Lower leg skin (tissue), 4 donors: ENCODE measurements around the gene COL15A1. TPM values are rescaled to one million over a fixed set of nuclear protein-coding genes. Genes with fewer than 3 reads are reported as not detected.

Experiments
- DNase-seq, 2 donors: peaks; one replicate each; pipeline ENCODE4 v3.0.0-alpha.2; 2019; ENCODE audit warnings: low spot score in 2 of 2
- H3K4me3 ChIP-seq: fragments of 200-600 bp; sonication (generic); 2 replicates; pipeline ENCODE4 v1.5.1; 2017; ENCODE audit warnings: mild to moderate bottlenecking, low read depth; ENCODE audit not compliant: poor library complexity, severe bottlenecking
- POLR2A ChIP-seq, 2 donors: fragments of 450-650 bp; IDR thresholded peaks; one replicate each; pipeline ENCODE4 v1.6.1; 2016 to 2017; ENCODE audit warnings: antibody characterized with exemption in 2 of 2, mild to moderate bottlenecking in 1 of 2, moderate library complexity in 1 of 2
- WGBS, 2 donors: methylation state at CpG; one replicate each; pipeline ENCODE4 v1.1.5; 2018; 5-methylcytosine and 5-hydroxymethylcytosine counted together
- intact Hi-C: fragments of 100-400 bp; cut with DNase I; formaldehyde crosslinking; loops from one replicate; pipeline ENCODE4 v1.15.0; 2023; ENCODE audit warnings: low total_unique reads
- total RNA-seq, 4 donors: library from RNA; depleted of rRNA; stranded (reverse); fragments of >200 nt; gene quantifications; one replicate each; pipeline ENCODE4 v1.1.0, GENCODE V29; 2016
- TF ChIP-seq, protein P1 (sequence below), 3 donors: fragments of 450-650 bp; IDR thresholded peaks; one replicate each; pipeline ENCODE4 v1.5.1; 2016; ENCODE audit warnings: antibody characterized with exemption in 3 of 3, mild to moderate bottlenecking in 3 of 3, moderate library complexity in 2 of 3

The COL15A1 gene
- 10 to 100 TPM in 1 of 4 donors, 1 to 10 TPM in 3; 2.3 to 14.1 (median 8.3) TPM for total RNA-seq

DNA sequence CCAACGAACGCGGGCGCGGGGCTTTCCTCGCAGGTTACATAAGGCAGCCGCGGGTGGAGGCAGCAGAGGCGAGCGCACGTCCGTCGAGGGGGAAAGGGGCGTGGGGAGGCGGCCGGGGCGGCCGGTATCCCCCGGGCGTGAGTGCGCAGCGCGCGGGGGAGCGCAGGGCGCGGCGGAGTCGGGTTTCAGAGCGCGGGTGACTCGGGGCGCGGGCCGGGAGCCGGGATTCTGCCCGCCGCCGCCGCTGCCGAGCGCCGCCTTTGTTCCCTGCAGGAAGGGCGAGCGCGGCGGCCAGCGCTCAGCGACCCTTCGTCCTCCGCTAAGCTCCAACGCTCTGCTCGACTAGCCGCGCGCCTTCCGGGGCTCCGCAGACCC is at the start of gene COL15A1:
TSS of gene COL15A1 (plus strand) at position 226 of the 375 bp plus-strand sequence. CDS start 155 bp downstream, outside the sequence.
- peak within 1 kb of the TSS; percentile 32 for H3K4me3 ChIP-seq
- DNase-seq, result peak in 1 of 2 donors; percentile 81
- WGBS, 2 donors, result 0 to 5% methylated on average over 8 to 20 of the region's 58 CpGs
- no peak for TF ChIP-seq POLR2A (IDR thresholded peaks at IDR 0.05)
- TF ChIP-seq, protein P1, sequence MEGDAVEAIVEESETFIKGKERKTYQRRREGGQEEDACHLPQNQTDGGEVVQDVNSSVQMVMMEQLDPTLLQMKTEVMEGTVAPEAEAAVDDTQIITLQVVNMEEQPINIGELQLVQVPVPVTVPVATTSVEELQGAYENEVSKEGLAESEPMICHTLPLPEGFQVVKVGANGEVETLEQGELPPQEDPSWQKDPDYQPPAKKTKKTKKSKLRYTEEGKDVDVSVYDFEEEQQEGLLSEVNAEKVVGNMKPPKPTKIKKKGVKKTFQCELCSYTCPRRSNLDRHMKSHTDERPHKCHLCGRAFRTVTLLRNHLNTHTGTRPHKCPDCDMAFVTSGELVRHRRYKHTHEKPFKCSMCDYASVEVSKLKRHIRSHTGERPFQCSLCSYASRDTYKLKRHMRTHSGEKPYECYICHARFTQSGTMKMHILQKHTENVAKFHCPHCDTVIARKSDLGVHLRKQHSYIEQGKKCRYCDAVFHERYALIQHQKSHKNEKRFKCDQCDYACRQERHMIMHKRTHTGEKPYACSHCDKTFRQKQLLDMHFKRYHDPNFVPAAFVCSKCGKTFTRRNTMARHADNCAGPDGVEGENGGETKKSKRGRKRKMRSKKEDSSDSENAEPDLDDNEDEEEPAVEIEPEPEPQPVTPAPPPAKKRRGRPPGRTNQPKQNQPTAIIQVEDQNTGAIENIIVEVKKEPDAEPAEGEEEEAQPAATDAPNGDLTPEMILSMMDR (IDR thresholded peaks at IDR 0.05), result no peak
- intact Hi-C loops, result no loop called here

- 85% methylated on average over 3 of the region's 3 CpGs for WGBS, 2 donors
- no peak for TF ChIP-seq POLR2A (IDR thresholded peaks at IDR 0.05)
- TF ChIP-seq, protein P1 (IDR thresholded peaks at IDR 0.05), result no peak
- no peak overlapping the region for H3K4me3 ChIP-seq
These were observed 49.5 kb upstream of the COL15A1 start for GRCh38 chr9:98894171-98894570.

GRCh38 chr9:98894761-98895160 is 48.9 kb upstream of the COL15A1 start:
- TF ChIP-seq, protein P1 (IDR thresholded peaks at IDR 0.05), result no peak
- no peak for TF ChIP-seq POLR2A (IDR thresholded peaks at IDR 0.05)
- intact Hi-C loops, result no loop called here
- 78 to 85% methylated on average over 3 of the region's 3 CpGs for WGBS, 2 donors
- no peak overlapping the region for H3K4me3 ChIP-seq
- DNase-seq, result peak in 1 of 2 donors; percentile 8

More at GRCh38 chr9:98894171-98894570, 49.5 kb upstream of the COL15A1 start:
- intact Hi-C loops, result no loop called here
- peak in 1 of 2 donors; percentile 32 for DNase-seq

DNA sequence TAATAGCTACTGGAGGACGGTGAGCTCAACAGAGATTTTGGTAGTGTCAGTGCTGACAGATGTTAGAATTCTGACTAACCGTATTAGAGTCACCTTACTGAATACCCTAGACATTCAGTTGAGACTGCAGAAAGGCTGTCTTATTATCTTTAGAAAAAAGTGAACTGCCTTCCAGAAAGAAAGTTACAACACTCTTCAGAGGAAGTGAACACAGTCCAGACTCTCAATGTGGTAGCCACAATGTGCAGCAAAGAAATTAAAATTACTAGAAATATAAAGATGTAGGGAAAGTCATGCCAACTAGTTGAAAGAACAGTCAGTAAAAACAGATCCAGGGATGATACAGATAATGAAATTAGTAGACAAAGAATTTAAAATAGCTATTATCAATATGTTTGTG is 47.1 kb upstream of the COL15A1 start:
- intact Hi-C loops, result no loop called here
- 93 to 95% methylated on average over 2 of the region's 2 CpGs for WGBS, 2 donors
- no peak for DNase-seq
- TF ChIP-seq POLR2A (IDR thresholded peaks at IDR 0.05), result no peak
- H3K4me3 ChIP-seq, result no peak overlapping the region

DNA sequence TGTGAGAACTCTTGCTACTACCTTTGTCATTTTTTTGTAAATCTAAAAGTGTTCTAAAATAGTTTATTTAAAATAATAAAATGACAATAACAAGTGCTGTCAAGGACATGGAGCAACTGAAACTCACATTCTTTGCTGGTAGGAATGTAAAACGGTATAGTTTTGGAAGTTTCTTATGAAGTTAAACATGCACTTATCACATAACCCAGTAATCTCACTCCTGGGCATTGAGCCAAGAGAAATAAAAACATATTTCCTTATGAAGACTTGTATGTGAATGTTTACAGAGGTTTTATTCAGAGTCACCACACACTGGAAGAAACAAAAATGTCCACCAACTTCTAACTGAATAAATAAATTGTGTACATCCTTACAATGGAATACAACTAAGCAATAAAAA is 46.0 kb upstream of the COL15A1 start:
- intact Hi-C loops, result no loop called here
- WGBS, 2 donors, result 42 to 46% methylated on average over 1 of the region's 1 CpG
- no peak for DNase-seq
- no peak overlapping the region for H3K4me3 ChIP-seq
- TF ChIP-seq, protein P1 (IDR thresholded peaks at IDR 0.05), result no peak
- no peak for TF ChIP-seq POLR2A (IDR thresholded peaks at IDR 0.05)

DNA sequence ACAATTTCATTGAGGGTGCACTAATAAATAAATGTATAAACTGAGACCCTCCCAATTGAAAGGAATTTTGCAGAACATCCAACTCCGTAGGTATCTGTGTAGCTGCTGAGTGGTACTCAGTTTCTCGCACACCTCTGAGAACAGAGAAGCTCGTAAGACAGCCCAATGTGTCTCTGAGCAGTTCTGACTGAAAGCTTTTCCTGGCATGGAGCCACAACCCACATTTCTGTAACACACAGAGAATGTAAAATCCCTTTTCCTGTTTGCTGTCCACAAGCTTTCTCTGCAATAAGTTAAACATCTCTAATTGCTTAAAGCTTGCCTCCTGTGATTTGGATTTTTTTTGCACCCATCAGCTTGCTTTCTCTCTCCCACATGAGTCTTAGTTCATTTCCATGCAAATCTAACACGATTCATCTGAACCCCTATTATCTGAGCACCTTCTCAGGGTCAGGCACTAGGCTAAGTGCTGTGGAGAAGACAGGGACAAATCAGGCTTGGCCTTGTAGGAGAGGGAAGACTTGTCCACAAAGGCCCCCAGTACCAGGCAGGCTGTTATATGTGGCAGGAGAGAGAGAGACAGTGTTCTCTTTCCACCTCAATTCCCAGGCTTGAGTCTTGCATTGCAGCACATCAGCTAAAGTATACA is 44.2 kb upstream of the COL15A1 start:
- H3K4me3 ChIP-seq, result no peak overlapping the region
- intact Hi-C loops, result no loop called here
- no peak for TF ChIP-seq POLR2A (IDR thresholded peaks at IDR 0.05)
- TF ChIP-seq, protein P1 (IDR thresholded peaks at IDR 0.05), result no peak
- WGBS, 2 donors, result 30 to 43% methylated on average over 4 of the region's 4 CpGs
- DNase-seq, result peak in 1 of 2 donors; percentile 71
